GM20431 (cell line): Measurements from ENCODE around the gene GSC2.

Experiments
- in situ Hi-C: fragments of 300-500 bp; cut with MseI, MboI; formaldehyde crosslinking; loops from one replicate; pipeline ENCODE4 v1.15.0; 2020; ENCODE audit warnings: low sequenced_read_pairs; ENCODE audit not compliant: unreplicated experiment

GSC2 gene, protein sequence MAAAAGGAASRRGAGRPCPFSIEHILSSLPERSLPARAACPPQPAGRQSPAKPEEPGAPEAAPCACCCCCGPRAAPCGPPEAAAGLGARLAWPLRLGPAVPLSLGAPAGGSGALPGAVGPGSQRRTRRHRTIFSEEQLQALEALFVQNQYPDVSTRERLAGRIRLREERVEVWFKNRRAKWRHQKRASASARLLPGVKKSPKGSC

GRCh38 chr22:19149991-19150390 is at the start of gene GSC2:
Gene GSC2 (minus strand): TSS chr22:19150292. CDS start chr22:19150283, 9 bp downstream.
- in situ Hi-C loops: no loop called here

DNA sequence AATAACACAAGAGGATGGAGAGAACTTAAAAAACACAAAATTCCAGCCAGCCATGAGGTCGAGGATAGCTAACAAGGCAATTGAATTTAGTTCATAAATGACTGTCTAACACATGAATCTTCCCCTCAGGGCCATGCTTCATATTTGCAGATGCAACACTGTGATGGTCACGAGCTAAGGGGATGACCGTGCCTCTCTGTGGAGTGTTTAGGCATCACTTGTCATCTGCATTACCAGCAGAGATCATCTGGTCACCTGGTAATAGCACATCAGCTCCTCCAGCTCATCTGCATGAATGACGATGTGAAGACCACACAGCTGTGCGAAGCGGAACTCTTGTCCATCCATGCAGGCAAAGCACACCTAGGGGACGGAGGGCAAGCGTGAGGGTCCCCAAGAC is 49.4 kb upstream of the GSC2 start:
- in situ Hi-C loops: loop anchor here (25.0 kb wide), 1 partner anchor 288 kb away; the partner anchor contains the start of genes CDC45 and UFD1

DNA sequence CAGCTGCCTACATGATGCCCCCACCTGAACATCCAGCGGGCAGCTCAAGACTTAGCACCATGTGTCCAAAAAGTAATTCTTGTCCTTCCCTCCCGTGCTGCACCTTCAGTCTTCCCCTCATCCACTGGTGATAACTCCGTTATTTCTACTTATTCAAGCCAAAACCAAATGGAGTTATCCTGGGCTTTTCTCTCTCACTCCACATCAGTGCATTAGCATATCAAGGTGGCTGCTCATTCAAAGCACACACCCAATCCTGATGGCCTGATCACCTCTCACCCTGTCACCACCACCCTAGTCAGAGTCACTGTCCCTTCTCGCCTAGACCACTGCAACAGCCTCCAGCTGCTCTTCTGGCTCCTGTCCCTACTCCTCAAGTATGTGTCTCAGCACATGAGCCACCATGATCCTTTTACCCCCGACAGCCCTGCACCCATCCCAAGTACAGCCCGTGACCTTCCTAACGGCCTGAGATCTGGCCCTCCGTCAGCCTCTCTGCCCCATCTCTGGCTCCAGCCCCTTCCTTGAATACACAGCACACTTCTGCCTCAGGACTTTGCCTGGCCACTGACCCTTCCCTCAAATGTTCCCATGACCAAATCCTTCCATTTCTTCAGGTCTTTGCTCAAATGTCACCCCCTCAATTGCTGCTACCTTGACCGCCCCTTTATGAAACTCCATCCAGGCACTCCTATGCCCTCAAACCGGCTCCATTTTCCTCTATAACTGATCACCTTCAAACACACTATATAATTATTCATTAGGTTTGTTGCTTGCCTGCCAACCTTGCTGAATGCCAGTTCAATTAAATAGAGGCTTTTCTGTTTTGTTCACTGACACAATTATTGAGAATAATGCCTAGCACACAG is 48.1 kb upstream of the GSC2 start:
- in situ Hi-C loops: loop anchor here (25.0 kb wide), 1 partner anchor 289 kb away; the partner anchor contains the start of genes CDC45 and UFD1

GRCh38 chr22:19196841-19197612 is 46.9 kb upstream of the GSC2 start:
- in situ Hi-C loops: loop anchor here (25.0 kb wide), 1 partner anchor 290 kb away; the partner anchor contains the start of genes CDC45 and UFD1

DNA sequence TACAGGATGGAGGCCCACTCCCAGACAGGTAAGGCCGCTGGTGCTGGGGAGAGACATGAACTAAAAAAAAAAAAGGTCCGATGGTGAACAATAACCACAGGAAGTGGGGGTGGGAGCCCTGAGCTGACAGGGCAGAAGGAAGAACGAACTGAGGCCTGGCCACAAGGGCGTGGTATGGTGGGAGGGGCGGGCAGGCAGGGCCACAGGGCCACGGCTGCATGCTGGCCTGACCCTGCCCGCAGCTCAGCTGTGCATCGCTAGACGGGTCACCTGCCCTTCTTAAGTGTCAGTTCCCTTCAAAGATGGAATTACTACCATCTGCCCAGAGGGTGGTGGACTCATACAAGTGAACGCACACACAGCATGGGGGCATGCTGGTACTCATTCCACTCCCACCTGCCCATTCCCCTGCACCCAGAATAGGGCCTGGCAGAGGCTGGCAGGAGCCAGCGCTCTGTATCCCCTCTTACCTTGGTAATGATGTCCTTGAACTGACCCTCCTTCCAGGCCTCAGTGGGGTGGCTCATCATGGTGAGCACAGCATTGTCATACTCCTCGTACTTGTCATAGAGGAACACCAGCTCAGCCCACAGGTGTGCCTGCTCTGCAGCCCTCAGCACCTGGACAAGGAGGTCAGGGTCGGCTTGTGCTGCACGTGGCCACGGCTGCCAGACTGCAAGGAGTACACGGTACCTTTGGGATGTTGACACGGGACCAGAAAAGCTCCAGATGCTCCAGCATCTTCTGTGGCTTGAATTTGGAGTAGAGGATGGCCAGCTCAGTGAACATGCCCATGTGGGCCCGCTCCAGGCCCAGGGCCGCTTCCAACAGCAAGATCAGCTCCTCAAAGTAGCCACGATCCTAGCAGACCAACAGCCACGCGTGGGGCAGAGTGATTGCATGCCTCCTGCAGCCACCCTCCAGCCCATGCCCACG is 46.0 kb upstream of the GSC2 start:
- in situ Hi-C loops: loop anchor here (25.0 kb wide), 1 partner anchor 291 kb away; the partner anchor contains the start of genes CDC45 and UFD1

- in situ Hi-C loops: loop anchor here (25.0 kb wide), 1 partner anchor 292 kb away; the partner anchor contains the start of genes CDC45 and UFD1
Observed at GRCh38 chr22:19194766-19195536, 44.9 kb upstream of the GSC2 start.

DNA sequence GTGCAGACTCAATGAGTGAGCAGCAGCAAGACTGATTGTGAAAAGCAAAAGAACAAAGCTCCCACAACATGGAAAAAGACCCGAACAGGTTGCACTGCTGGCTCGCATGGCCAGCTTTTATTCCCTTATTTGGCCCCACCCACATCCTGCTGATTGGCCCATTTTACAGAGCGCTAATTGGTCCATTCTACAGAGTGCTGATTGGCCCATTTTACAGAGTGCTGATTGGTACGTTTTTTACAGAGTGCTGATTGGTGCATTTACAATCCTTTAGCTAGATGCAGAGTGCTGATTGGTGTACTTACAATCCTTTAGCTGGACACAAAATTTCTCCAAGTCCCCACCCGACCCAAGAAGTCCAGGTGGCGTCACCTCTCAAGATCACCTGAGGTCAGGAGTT is 43.8 kb upstream of the GSC2 start:
- in situ Hi-C loops: loop anchor here (25.0 kb wide), 1 partner anchor 293 kb away; the partner anchor contains the start of genes CDC45 and UFD1

- in situ Hi-C loops: loop anchor here (25.0 kb wide), 1 partner anchor 299 kb away; the partner anchor contains the start of genes CDC45 and UFD1
Observed at GRCh38 chr22:19187716-19188563, 37.8 kb upstream of the GSC2 start.

GRCh38 chr22:19184276-19184997 is 34.3 kb upstream of the GSC2 start:
- in situ Hi-C loops: loop anchor here (25.0 kb wide), 1 partner anchor 303 kb away; the partner anchor contains the start of genes CDC45 and UFD1

DNA sequence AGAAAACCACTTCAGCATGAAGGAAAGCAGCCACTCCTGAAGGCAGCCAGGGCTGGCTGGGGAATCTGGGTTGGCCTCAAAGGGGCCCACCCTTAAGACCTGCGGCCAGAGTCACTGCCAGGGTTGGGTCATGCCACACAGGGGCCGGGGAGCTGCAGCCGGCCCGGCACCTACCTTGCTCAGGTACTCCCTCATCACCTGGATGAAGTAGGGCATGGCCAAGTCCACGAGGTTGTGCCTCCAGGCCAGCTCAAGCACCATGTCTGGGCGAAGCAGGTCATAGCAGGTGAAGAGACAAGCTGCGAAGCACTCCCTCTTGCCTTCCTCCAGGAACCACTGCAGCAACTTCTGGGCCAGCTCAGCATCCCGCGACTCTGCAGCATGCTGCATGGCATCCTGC is 33.1 kb upstream of the GSC2 start:
- in situ Hi-C loops: loop anchor here (25.0 kb wide), 1 partner anchor 304 kb away; the partner anchor contains the start of genes CDC45 and UFD1

- in situ Hi-C loops: loop anchor here (25.0 kb wide), 1 partner anchor 305 kb away; the partner anchor contains the start of genes CDC45 and UFD1
Observed at GRCh38 chr22:19182472-19183157, 32.5 kb upstream of the GSC2 start.

- in situ Hi-C loops: loop anchor here (25.0 kb wide), 1 partner anchor 305 kb away; the partner anchor contains the start of genes CDC45 and UFD1
Observed at GRCh38 chr22:19181786-19182471, 31.8 kb upstream of the GSC2 start.

GRCh38 chr22:19180740-19181410 is 30.8 kb upstream of the GSC2 start:
- in situ Hi-C loops: loop anchor here (25.0 kb wide), 1 partner anchor 306 kb away; the partner anchor contains the start of genes CDC45 and UFD1

- in situ Hi-C loops: loop anchor here (25.0 kb wide), 1 partner anchor 307 kb away; the partner anchor contains the start of genes CDC45 and UFD1
Observed at GRCh38 chr22:19180234-19180633, 30.1 kb upstream of the GSC2 start.
